HFF-Myc (cell line): Measurements from ENCODE around the gene ACTRT2.

Experiments used
- DNase-seq: peaks from one replicate; pipeline ENCODE4 v3.0.0-alpha.2; 2011; ENCODE audit warnings: low read depth; ENCODE audit errors: extremely low read depth
- H3K4me3 ChIP-seq: replicated peaks from 2 replicates; pipeline ENCODE4 v1.5.1; 2011; ENCODE audit warnings: low read depth, mild to moderate bottlenecking, control low read depth, low read length
- TF ChIP-seq, protein P1 (sequence below): IDR thresholded peaks from 2 replicates; pipeline ENCODE4 v1.5.1; 2012; ENCODE audit warnings: mild to moderate bottlenecking, low read depth, low read length, control low read depth; ENCODE audit errors: missing control alignments

ACTRT2 gene

DNA sequence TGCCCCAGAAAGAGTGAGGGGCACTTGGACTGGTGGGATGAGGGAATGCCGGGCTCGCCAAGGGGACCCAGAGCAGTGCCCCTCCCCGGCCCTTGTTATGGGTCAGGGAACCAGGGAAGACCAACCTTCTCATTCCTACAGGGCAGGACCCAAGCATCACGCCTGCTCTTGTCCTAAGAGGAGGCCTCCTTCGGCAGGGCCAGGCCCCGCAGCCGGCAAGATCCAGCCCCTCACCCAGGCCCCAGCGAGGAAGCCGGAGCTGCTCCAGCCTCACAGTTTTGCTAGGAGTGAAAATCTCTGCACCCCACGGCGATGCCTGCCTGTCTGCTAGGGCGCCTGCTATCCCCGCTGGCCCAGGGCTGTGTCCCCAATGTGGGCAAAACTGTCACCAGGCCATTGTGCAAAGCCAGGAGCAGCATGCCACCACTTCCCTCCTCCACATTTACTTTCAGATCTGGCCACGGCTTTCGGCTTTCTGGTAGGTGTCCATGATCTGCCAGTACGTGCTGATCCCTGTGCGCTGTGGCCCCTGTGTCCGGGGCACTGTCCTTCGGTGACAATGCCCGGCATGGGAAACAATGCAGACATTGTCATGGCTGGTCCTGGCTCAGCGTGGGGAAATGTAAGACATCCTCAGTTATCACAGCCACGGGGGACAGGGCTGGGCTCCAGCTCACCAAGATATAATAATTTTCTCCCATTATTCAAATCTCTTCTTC is 9.6 kb downstream of the ACTRT2 start:
- TF ChIP-seq, protein P1, sequence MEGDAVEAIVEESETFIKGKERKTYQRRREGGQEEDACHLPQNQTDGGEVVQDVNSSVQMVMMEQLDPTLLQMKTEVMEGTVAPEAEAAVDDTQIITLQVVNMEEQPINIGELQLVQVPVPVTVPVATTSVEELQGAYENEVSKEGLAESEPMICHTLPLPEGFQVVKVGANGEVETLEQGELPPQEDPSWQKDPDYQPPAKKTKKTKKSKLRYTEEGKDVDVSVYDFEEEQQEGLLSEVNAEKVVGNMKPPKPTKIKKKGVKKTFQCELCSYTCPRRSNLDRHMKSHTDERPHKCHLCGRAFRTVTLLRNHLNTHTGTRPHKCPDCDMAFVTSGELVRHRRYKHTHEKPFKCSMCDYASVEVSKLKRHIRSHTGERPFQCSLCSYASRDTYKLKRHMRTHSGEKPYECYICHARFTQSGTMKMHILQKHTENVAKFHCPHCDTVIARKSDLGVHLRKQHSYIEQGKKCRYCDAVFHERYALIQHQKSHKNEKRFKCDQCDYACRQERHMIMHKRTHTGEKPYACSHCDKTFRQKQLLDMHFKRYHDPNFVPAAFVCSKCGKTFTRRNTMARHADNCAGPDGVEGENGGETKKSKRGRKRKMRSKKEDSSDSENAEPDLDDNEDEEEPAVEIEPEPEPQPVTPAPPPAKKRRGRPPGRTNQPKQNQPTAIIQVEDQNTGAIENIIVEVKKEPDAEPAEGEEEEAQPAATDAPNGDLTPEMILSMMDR: no peak
- no peak for DNase-seq
- H3K4me3 ChIP-seq: no peak overlapping the region

DNA sequence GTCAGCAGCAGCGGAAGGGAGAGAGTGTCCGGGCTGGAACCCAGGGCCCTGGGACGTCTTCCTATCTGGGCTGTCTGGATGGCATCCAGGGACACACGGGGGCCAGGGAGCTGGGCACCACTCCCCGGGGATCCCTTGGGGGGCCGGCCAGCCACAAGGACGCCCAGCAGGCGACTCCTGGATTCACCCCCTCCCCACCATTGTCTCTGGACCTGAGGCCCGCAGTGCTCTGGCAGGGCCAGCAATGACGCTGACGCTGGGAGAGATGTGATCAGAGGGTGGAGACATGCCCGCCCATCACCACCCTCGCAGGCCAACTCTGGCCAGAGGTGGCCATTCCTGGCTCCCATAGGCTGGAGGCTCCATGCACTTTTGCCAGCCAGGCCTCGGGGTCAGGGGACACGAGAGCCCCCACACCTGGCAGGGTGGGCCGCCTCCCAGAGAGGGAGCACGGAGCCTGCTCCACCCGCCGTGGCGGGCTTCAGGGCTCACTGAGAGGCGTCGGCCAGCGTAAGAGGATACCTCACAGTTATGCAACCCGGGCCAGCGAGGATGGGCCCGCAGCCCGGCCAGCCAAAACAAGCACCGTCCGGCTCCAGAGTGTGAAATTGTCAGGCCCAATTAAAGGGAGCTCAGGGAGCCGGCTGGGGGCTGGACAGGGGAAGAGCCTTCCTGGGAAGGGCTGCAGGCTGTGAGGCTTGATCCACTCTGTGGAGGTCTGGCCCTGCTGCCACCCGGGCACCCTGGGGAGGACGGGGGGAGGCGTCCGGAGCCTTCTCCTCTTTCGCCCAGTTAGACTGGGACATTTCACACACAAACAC is 10.3 kb downstream of the ACTRT2 start:
- no peak overlapping the region for H3K4me3 ChIP-seq
- TF ChIP-seq, protein P1: no peak
- DNase-seq: no peak

DNA sequence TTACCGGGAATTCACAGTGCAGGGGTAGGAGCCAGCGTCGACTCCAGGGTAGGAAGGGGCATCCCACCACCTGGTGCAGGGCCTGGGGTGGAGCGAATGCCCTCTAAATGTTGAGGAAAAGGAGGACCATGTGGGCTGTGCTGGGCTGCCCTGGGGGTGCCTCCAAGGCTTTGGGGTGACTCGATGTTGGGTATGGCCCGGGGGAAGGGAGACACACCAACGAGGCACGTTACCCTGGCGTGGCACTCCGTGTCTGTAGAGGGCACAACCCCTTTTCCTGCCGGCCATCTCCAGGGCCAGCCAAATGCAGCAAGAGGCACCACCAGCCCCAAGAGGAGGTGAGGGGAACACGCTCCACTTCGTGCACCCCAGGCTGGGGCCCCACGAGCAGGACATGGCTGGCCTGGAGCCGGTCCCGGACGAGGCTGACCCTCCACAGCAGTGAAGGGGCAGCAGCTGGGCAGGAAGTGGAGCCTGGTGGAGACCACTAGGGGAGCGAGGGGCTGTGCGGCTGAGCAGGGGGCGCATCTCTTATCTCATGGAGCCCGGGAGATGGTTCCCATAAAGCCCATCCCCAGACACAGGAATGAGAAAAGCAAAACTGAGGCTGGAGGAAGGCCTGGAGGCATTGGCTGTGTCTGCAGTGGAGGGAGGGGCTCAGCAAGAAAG is 11.2 kb downstream of the ACTRT2 start:
- TF ChIP-seq, protein P1: no peak
- no peak overlapping the region for H3K4me3 ChIP-seq
- no peak for DNase-seq

DNA sequence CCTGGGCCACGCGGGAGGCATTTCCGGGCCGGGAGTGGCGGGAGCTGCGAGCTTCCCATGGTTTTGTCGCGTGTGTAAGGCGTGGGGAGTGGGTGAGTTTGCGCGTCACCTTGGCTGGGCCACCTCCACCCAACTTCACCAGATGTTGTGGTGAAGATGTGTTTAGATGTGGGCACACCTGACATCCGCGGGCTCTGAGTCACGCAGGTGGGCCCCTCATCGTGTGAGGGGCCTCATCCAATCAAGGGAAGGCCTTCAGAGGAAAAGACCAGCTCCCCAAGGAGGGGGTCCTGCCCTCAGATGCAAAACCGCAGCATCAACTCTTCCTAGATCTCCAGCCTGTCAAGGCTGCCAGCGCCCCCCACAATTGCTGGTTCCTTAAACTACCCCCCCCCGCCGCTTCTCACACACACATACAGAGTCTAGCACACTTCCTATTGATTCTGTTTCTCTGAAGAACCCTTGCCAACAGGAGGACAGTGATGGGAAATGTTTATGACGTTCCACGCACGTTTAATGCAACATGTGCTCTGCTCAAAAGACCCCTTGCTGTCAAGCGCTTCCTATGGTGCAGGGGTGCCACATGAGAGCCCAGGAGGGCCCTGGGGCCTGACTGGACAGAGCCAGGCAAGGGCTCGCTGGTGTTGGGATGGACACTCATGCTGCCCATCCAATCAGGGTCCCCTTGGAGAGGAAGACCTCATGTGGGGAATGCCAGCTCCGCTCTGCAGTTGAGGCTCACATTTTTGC is 11.9 kb downstream of the ACTRT2 start:
- H3K4me3 ChIP-seq: no peak overlapping the region
- TF ChIP-seq, protein P1: no peak
- no peak for DNase-seq

DNA sequence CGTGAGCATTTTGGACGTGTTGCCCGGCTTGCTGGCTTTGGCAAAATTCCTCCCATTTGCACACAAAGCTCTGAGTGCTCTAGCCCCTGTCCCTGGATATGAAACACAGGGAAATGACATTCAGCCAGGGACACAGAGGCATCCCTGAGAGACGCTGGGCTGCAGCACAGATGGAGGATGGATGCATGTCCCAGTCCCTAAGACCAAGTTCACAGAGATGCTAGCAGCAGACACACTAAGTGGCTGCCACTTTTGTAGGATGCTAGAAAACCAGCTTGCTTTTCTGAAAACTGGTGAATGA is 12.5 kb downstream of the ACTRT2 start:
- TF ChIP-seq, protein P1: no peak
- H3K4me3 ChIP-seq: no peak overlapping the region
- DNase-seq: no peak

DNA sequence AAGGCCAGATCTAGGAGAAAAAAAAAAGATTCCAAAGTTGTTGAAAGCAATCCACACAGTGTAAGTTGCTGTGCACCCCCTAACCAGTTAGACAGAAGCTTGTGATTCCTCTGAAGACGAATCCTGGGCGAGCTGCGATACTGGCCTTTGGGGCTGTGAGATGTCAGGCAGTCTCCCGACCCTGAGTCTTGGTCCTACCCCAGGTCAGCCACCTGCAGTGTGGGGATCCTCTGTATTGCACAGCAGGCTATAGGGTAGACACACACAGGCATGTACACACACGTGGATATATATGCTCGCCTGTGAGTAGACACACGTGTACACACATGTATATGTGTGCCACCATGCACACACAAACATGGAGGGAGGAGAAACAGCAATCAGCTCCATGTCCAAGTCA is 12.9 kb downstream of the ACTRT2 start:
- TF ChIP-seq, protein P1: no peak
- no peak overlapping the region for H3K4me3 ChIP-seq
- no peak for DNase-seq
